CD1c-positive myeloid dendritic cell (primary cell): Measurements from ENCODE around the gene CKAP2.
"Not testable (repeated sequence)": the region's sequence is repeated elsewhere in the genome, so short reads cannot be mapped to it uniquely, and the experiment has no call there.

ENCODE experiments used
- DNase-seq: peaks from one replicate; pipeline ENCODE4 v3.0.0-alpha.2; 2016; ENCODE audit errors: extremely low spot score

CKAP2 gene

DNA sequence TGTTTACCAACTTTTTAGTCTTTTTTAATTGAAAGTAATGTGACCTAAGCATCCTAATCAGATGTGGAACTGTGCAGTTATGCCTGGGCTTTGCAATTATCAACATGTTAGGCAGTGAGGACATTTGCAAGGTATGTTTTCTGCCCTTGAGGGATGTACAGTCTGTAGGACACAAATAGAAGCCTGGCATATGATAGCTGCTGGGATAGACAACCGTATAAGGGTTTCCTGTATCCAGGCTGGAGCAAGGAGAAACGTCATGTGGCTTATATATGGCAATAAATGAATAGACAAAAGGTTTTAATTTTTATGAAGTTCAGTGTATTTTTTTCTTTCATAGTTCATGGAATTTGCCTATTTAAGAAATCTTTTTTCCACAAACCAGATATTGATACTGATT, 2.8 kb upstream of the CKAP2 start:
- no peak for DNase-seq

- peak; percentile 18 for DNase-seq
Observed at GRCh38 chr13:52454459-52454819, 839 bp upstream of the CKAP2 start.

GRCh38 chr13:52455677-52456041, 381 bp downstream of the CKAP2 start:
- DNase-seq: peak; percentile 87

GRCh38 chr13:52459668-52460067, 4.4 kb downstream of the CKAP2 start:
- no peak for DNase-seq

- DNase-seq: no peak
Observed at GRCh38 chr13:52461265-52461664, 6.0 kb downstream of the CKAP2 start.

- DNase-seq: no peak
Observed at GRCh38 chr13:52463526-52463925, 8.2 kb downstream of the CKAP2 start.

- DNase-seq: not testable (repeated sequence)
Observed at GRCh38 chr13:52468487-52468886, 13.2 kb downstream of the CKAP2 start.

DNA sequence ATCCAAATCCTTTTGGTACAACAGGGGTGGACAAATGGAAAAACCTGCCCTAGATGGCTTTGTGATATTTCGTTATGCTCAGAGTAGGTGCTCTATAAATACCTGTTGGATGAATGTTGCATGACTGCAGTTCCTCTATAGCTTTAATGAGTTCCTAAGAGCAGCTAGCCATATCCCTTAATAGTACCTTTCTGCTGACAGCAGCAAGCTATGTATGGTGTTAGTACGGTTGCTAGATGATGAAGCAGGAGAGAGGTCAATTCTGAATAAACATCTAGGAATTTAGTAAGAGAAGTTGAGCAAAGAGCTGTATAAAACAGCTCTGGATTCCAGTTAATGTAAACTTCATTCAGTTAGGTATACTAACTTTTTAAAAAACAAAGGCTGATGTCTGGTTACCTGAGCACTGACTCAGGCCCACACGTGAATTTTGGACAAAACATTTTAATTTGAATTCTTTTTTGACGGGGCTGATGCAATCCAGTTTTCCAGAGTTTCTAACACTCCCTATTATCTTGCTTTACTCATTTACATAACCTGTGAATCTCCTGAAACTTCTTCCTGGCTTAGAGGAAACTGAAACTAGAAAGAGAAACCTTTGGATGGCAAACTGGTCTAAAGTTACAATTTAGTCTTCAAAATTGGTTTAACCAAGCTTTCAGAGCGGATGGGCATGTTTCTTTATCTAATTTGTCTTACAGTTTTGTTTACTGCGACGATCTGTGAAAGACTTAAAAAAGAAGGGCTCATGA, 25.6 kb downstream of the CKAP2 start:
- DNase-seq: not testable (repeated sequence)

DNA sequence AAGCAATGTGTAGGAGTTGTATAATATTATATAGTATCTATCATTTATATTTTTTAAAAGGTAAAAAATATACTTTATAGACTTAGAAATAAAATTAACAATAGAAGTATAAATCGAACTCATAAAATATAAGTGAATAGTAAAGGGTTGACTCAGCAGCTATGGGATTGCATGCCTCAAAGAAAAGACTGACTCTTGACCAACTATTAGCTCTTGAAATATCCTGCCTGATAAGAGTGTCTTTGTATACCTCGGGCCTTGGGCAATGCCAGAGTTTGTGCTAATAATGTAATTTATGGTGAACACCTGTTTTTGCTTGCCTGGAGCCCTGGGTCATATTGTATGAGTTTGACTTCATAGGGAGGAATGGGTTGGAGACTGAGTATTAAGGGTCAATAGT, 31.8 kb downstream of the CKAP2 start:
- not testable (repeated sequence) for DNase-seq

GRCh38 chr13:52488763-52489162, 33.5 kb downstream of the CKAP2 start:
- DNase-seq: not testable (repeated sequence)

DNA sequence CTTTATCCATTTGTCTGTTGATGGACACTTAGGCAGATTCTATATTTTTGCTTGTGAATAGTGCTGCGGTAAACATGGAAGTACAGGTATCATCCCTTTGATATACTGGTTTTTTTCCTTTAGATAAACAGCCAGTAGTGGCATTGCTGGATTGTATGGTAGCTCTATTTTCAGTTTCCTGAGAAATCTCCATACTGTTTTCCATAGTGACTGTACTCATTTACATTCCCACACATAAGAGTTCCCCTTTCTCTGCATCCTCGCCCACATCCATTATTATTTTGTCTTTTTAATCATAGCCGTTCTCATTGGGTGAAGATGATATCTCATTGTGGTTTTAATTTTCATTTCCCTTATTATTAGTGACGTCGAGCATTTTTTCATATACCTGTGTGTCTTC, 35.7 kb downstream of the CKAP2 start:
- DNase-seq: not testable (repeated sequence)

DNA sequence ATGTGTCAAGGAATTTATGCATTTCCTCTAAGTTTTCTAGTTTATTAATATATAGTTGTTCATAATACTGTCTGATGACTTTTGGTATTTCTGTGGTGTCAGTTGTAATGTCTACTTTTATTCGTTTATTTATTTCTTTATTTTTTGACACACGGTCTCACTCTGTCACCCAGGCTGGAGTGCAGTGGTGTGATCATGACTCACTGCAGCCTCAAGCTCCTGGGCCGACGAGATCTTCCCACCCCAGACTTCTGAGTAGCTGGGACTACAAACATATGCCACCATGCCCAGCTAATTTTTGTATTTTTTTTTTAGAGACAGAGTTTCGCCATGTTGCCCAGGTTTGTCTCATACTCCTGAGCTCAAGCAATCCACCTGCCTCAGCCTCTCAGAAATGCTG, 39.0 kb downstream of the CKAP2 start:
- DNase-seq: not testable (repeated sequence)

- DNase-seq: not testable (repeated sequence)
Observed at GRCh38 chr13:52497979-52498378, 42.7 kb downstream of the CKAP2 start.

DNA sequence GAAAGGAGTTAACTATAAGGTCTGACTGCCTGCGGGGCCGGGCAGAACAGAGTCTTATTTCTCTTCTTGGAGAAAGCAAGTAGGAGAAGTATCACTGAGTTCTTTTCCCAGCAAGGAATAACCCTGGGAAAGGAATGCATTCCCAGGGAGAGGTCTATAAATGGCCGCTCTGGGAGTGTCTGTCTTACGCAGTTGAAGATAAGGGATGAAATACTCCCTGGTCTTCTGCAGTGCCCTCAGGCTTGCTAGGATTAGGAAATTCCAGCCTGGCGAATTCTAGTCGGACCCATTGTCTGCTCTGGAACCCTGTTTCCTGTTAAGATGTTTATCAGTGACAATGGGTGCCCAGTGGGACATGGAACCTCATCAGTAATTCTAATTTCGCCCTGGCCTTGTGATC, 47.0 kb downstream of the CKAP2 start:
- not testable (repeated sequence) for DNase-seq

DNA sequence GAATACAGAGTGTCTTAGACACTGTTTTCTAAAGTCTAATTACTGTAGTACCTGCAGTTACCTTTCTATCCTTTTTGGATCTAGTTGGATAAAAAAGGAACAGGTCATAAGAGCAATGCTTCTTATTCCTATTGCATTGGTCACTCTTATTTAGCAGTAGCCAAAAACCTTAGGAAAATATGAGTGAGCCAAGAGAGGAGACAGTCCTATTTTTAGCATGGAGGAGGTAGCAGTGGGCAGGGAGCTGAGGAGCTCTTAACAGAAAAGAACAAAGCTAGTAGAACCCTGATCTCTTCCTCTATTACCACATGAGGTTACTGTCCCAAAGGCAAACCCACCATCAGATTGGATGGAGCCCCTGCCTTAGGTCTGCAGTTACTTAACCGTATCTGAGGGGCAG, 50.6 kb downstream of the CKAP2 start:
- not testable (repeated sequence) for DNase-seq

GRCh38 chr13:52509532-52509931, 54.3 kb downstream of the CKAP2 start:
- DNase-seq: not testable (repeated sequence)

DNA sequence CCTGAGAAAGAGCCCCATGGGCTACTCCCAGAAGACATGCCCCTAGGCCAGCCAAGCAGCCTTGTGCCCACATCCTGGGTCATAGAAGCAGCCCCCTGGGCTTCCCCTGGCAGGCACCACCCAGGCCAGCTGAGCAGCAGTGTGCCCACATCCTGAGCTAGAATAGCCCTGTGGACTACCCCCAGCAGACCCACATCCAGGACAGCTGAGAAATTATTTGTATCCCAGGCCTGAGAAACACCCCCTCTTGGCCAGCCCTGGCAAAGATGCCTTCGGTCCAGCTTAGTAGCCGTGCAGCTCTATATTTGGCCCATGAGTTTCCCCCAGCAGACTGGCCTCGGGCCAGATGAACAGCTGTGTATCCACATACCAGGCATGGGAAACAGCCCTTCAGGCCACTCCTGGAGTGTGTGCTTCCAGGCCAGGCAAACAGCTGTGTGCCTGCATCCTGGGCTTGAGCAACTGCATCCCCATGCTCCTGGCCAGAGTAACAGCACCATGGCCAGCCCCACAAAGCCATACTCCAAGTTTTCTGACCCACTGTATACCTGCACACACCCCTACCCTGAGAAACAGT, 55.0 kb downstream of the CKAP2 start:
- DNase-seq: not testable (repeated sequence)

- not testable (repeated sequence) for DNase-seq
Observed at GRCh38 chr13:52511598-52511997, 56.3 kb downstream of the CKAP2 start.

DNA sequence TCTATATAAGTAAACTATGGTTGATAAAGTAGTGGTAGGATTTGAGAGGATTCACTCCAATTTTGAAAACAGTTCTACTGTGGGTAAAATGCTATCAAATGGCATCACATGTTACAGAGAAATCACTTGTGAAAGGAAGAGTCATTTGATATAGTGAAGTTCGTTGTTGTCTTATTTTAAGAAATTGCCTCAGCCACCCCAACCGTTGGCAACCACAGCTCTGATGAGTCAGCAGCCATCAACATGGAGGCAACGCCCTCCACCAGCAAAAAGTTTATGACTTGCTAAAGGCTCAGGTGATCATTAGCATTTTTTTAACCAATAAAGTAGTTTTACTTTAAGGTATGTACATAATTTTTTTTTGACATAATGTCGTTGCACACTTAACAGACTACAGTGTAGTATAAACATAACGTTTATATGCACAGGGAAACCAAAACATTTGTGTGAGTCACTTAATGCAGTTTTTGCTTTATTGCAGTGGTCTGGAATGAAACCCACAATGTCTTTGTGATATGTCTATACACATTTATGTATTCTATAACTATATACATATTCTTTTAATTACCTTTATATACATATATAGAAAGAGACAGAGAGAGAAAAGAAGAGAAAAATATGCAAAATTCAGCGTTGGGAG, 58.8 kb downstream of the CKAP2 start:
- peak; percentile 19 for DNase-seq

DNA sequence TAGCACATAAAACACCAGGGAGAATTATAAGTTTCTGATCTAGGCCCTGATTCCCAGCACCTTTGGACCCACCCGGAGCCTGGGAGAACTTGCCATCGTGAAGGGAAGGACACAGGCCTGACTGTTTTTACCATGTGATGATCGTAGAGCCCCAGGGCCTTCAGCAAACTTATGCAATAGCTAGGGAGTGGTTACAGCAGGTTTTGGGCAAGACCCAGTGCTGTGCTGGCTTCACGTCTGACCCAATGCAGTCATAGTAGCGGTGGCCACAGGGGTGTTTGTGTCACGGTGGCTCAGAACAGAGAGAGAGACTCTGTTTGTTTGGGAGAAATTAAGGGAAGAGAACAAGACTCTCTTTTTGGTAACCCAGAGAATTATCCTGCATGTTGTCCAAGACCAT, 68.0 kb downstream of the CKAP2 start:
- not testable (repeated sequence) for DNase-seq
